HG03025 (cell line): ENCODE results near the gene GP9.
"Not testable (repeated sequence)": the region's sequence is repeated elsewhere in the genome, so short reads cannot be mapped to it uniquely, and the experiment has no call there.

Experiments
- ATAC-seq: cut with Tn5 transposase; IDR thresholded peaks from one replicate; pipeline ENCODE4 v1.9.1; 2021; ENCODE audit warnings: mild to moderate bottlenecking, moderate library complexity; ENCODE audit not compliant: unreplicated experiment, low FRiP score

The GP9 gene

DNA sequence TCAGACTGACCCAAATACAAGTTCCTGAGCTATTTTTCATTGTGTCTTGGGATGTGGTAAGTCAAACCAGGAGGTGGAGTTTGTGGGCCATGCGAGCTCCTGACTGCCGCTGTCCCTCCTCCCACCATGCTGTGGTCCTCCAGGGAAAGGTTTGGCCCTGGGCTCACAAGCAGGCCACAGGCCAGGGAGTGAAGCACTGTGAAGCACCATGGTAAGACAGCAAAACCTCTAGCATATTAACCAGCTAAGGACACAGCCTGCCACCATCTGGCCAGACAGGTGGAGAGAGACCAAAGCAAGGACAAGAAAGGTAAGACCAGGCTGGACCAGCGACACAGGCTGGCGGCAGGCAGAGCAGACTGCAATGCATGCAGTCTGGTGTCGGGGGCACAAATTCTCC lies 45.7 kb downstream of the GP9 start:
- ATAC-seq: no peak

DNA sequence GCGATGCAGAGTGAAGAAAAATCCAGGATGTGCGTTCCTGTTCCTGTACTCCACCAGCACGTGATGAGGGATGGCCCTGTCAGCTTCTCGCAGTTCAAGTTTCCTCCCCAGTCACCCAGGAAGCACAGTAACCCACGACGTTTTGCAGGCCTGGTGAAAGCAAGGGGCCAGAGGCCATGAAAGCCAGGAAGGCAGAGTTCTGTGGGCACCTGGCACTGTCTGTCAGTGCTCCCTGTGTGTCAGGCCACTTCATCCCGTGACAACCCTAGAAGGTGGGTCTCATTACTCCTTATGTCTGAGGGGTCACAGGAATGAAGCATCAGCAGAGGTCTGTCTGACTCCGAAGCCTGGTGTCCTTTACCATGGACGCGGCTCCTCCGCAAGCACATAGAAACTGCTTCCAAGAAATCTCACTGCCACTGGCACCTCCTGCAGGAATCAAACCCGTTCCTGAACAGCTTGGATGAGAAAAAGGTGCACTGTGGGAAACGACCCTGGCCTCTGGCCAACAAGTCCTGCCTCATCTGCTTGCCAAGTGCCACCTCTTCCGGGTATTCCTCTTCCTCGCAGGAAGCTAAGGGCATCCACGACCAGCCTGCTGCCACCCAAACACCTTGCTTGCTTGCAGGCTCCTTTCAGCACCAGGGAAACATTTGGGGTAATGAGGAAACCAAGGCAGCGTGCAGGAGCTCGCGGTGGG lies 46.4 kb downstream of the GP9 start:
- no peak for ATAC-seq

DNA sequence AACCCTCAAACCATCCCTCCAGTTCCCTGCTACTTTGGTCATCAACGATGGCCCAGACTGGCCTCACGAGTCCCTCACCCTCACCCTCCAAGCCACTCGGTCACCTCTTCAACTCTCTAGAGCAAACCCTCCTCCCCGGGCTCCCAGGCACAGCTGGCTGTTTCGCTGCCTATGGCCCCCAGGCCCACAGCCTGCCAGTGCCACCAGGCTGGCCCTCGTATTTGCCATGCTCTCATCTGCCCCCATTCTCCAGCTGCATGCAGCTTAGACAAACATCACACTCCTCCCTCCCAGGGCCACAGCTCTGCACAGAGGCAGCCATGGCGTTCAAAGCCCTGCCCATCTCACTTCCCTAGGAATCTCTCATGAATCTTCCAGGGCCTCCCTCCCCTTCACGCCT lies 47.2 kb downstream of the GP9 start:
- no peak for ATAC-seq

DNA sequence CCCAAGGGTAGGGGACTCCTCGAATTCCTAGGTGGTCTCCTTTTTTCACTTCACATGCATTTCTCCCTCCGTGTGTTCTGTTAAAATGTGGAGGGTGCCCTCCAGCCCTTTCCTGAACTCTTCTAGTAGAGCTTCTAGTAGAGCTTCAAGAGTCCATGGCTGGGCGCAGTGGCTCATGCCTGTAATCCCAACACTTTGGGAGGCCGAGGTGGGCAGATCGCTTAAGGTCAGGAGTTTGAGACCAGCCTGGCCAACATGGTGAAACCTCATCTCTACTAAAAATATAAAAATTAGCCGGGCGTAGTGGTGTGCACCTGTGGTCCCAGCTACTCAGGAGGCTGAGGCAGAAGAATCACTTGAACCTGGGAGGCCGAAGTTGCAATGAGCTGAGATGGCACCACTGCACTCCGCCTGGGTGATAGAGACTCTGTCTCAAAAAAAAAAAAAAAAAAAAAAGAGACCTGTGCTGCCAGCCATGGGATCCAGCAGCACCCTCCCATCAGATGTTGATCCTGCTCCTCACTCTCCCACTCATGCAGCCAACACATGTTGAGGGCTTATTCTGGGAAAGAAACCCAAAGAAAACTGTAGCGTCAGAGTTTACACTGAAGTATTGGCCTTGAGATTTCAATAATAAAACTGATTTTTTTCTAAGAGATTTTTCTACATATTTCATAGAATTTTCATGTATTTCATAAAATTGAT lies 50.6 kb downstream of the GP9 start:
- not testable (repeated sequence) for ATAC-seq
